ENCODE results near the gene SAAL1. TPM values are rescaled to one million over a fixed set of nuclear protein-coding genes. Genes with fewer than 3 reads are reported as not detected.
A peak's percentile ranks its signal among the peaks of the same experiment; 100 is the strongest.

SAAL1 gene
- polyA plus RNA-seq, 1 of the 3 experiments (the other 2 are of a cell fraction) = 19.6 TPM

DNA sequence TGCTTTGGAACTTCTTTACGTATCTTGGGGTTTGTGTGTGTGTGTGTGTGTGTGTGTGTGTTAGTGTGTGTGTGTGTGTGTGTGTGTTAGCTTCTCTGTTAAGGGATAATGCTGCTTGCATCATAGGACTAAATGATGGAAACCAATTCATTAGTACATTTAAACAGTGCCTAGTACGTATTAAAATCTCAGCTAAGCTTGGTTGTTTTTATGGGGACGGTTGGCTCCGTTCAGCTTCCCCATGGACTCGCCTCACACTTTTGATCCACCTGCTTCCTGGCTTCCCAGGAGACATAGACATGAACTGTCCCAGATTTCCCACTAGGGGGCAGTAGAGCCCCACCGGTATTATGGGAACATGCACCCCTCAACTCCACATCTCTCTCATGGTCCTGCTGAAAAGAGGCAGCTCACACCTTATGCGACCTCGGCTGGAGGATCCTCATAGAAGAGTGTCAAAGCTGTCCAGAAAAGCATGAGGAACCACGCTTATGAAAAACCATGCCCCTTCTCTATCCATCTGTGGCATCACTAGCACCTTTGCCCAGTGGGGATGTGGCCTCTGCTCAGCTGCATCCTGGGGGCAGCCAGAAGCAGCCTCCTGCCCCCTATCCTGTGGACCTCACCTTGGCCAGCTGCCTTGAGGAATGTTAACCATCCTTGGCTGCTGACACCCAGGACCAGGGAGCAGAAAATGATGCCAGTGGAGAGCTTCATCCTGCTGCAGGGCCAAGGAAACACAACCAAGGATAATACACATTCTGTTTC lies 9.7 kb upstream of the SAAL1 start:
- no peaks in the 10 kb centered on the region for H3F3A ChIP-seq (replicated peaks; ENCODE audit: insufficient read depth)
- no peak overlapping the region; a peak in 1 of 4 replicates for H3K4me3 ChIP-seq (ENCODE audit: low read depth in 2 of 2, low read length in 1 of 2)
- no peaks in the 10 kb centered on the region for H3K4me1 ChIP-seq (ENCODE audit: control insufficient read depth in 1 of 2, insufficient read depth in 2 of 2, low read depth in 1 of 2, low read length in 1 of 2)
- H2AFZ ChIP-seq (ENCODE audit: low read depth) = no peak overlapping the region
- no peak overlapping the region for H3K9ac ChIP-seq
- DNase-seq = peak; percentile 85
- no peak overlapping the region for H3K4me2 ChIP-seq
- H4K20me1 ChIP-seq (ENCODE audit: insufficient read depth) = no peaks in the 10 kb centered on the region
- under 1% methylated on average over 9 of the region's 9 CpGs for WGBS (ENCODE audit: low lambda C conversion rate)
- ChIA-PET POLR2A (interaction anchor here (0.9 to 1.0 kb wide), 2 partner anchors 9 to 88 kb away, joined by 3 to 4 read pairs; partner anchors contain the start of gene SAAL1), CTCF (interaction anchor here (0.6 to 3.9 kb wide), 91 partner anchors 9 to 762 kb away, joined by 3 to 78 read pairs (median 4); partner anchors contain the start of genes HPS5, IGSF22 and SAAL1)
- no peaks in the 10 kb centered on the region for H3K36me3 ChIP-seq (replicated peaks in 1 of 2; ENCODE audit: control insufficient read depth in 1 of 2, insufficient read depth in 2 of 2, low read length in 1 of 2)
- TF ChIP-seq SMC3 (IDR thresholded peaks at IDR 0.05; ENCODE audit: low read depth, low read length) (peak; percentile 57), RXRA (IDR thresholded peaks at IDR 0.05; ENCODE audit: borderline replicate concordance, low read depth) (no peak), RAD21 (IDR thresholded peaks at IDR 0.05; ENCODE audit: low read length) (peak; percentile 89)
- TF ChIP-seq, protein P1, sequence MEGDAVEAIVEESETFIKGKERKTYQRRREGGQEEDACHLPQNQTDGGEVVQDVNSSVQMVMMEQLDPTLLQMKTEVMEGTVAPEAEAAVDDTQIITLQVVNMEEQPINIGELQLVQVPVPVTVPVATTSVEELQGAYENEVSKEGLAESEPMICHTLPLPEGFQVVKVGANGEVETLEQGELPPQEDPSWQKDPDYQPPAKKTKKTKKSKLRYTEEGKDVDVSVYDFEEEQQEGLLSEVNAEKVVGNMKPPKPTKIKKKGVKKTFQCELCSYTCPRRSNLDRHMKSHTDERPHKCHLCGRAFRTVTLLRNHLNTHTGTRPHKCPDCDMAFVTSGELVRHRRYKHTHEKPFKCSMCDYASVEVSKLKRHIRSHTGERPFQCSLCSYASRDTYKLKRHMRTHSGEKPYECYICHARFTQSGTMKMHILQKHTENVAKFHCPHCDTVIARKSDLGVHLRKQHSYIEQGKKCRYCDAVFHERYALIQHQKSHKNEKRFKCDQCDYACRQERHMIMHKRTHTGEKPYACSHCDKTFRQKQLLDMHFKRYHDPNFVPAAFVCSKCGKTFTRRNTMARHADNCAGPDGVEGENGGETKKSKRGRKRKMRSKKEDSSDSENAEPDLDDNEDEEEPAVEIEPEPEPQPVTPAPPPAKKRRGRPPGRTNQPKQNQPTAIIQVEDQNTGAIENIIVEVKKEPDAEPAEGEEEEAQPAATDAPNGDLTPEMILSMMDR (IDR thresholded peaks at IDR 0.05) = peak; percentile 91
- no peaks in the 10 kb centered on the region for H3K9me2 ChIP-seq
- peaks cover 9% of the 10 kb centered on the region; the same call in 1 of the 2 replicates for H3K27me3 ChIP-seq (ENCODE audit: insufficient read depth)
- H3K9me3 ChIP-seq = no peaks in the 10 kb centered on the region
- no peaks in the 10 kb centered on the region for H3K79me2 ChIP-seq (ENCODE audit: insufficient read depth)
- no peak overlapping the region for H3K27ac ChIP-seq (ENCODE audit: low read depth in 2 of 2, low read length in 1 of 2)

DNA sequence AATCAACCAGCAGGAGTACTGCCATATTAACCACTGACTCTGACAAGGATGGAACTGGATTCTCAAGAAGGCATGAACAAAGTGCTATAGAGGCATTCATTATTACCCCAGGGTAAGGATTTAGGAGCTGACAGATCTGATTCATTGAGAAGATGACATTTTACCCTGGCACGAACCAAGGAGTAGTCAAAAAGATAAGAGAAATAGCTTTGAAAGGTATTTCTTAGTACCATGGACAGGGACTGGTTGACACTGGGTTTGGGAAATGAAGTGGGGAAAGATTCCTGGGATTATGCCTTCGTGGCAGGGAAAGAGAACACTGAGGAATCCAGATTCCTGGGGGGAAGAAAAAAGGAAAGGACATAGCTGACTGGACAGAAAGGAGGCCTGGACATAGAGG lies 5.1 kb upstream of the SAAL1 start:
- Histone ChIP-seq H3F3A (replicated peaks; ENCODE audit: insufficient read depth) (no peaks in the 10 kb centered on the region), H4K20me1 (ENCODE audit: insufficient read depth) (no peaks in the 10 kb centered on the region), H3K4me1 (ENCODE audit: control insufficient read depth in 1 of 2, insufficient read depth in 2 of 2, low read depth in 1 of 2, low read length in 1 of 2) (no peaks in the 10 kb centered on the region), H3K9me3 (no peaks in the 10 kb centered on the region), H3K27ac (ENCODE audit: low read depth in 2 of 2, low read length in 1 of 2) (no peak overlapping the region), H3K4me3 (ENCODE audit: low read depth in 2 of 2, low read length in 1 of 2) (no peak overlapping the region), H3K4me2 (no peak overlapping the region), H3K27me3 (ENCODE audit: insufficient read depth) (peaks cover 9% of the 10 kb centered on the region; the same call in 1 of the 2 replicates), H2AFZ (ENCODE audit: low read depth) (no peak overlapping the region), H3K9me2 (no peaks in the 10 kb centered on the region), H3K79me2 (ENCODE audit: insufficient read depth) (no peaks in the 10 kb centered on the region), H3K36me3 (replicated peaks in 1 of 2; ENCODE audit: control insufficient read depth in 1 of 2, insufficient read depth in 2 of 2, low read length in 1 of 2) (no peaks in the 10 kb centered on the region), H3K9ac (no peak overlapping the region)
- ChIA-PET POLR2A (no interaction called here), CTCF (interaction anchor here (0.9 to 1.5 kb wide), 3 partner anchors 21 to 98 kb away, joined by 3 to 6 read pairs (median 3); no protein-coding TSS in a partner anchor)
- WGBS (ENCODE audit: low lambda C conversion rate) = 22% methylated on average over 2 of the region's 2 CpGs
- DNase-seq = no peak
- no peak for TF ChIP-seq GATA2 (CRISPR knock-in tag; IDR thresholded peaks at IDR 0.05)
- TF ChIP-seq, protein P2, sequence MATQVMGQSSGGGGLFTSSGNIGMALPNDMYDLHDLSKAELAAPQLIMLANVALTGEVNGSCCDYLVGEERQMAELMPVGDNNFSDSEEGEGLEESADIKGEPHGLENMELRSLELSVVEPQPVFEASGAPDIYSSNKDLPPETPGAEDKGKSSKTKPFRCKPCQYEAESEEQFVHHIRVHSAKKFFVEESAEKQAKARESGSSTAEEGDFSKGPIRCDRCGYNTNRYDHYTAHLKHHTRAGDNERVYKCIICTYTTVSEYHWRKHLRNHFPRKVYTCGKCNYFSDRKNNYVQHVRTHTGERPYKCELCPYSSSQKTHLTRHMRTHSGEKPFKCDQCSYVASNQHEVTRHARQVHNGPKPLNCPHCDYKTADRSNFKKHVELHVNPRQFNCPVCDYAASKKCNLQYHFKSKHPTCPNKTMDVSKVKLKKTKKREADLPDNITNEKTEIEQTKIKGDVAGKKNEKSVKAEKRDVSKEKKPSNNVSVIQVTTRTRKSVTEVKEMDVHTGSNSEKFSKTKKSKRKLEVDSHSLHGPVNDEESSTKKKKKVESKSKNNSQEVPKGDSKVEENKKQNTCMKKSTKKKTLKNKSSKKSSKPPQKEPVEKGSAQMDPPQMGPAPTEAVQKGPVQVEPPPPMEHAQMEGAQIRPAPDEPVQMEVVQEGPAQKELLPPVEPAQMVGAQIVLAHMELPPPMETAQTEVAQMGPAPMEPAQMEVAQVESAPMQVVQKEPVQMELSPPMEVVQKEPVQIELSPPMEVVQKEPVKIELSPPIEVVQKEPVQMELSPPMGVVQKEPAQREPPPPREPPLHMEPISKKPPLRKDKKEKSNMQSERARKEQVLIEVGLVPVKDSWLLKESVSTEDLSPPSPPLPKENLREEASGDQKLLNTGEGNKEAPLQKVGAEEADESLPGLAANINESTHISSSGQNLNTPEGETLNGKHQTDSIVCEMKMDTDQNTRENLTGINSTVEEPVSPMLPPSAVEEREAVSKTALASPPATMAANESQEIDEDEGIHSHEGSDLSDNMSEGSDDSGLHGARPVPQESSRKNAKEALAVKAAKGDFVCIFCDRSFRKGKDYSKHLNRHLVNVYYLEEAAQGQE (IDR thresholded peaks at IDR 0.05; ENCODE audit: low read depth, low read length) = peak; percentile 90
- TF ChIP-seq, protein P3, sequence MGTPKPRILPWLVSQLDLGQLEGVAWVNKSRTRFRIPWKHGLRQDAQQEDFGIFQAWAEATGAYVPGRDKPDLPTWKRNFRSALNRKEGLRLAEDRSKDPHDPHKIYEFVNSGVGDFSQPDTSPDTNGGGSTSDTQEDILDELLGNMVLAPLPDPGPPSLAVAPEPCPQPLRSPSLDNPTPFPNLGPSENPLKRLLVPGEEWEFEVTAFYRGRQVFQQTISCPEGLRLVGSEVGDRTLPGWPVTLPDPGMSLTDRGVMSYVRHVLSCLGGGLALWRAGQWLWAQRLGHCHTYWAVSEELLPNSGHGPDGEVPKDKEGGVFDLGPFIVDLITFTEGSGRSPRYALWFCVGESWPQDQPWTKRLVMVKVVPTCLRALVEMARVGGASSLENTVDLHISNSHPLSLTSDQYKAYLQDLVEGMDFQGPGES (IDR thresholded peaks at IDR 0.05; ENCODE audit: low read depth, low read length) = no peak

All from SK-N-SH (cell line).